Ovary (tissue), 3 donors: ENCODE measurements around the gene TEX2.

Experiments
- POLR2A ChIP-seq: fragments of 450-650 bp; IDR thresholded peaks from one replicate; pipeline ENCODE4 v1.6.1; 2017; ENCODE audit warnings: antibody characterized with exemption, mild to moderate bottlenecking, moderate library complexity
- TF ChIP-seq, protein P1 (sequence below), 3 donors: fragments of 450-650 bp in 2 of 3; fragments of 200-600 bp in 1 of 3; IDR thresholded peaks; one replicate each; pipeline versions ENCODE4 v1.5.1 to v1.8.0; 2016 to 2022; ENCODE audit warnings: antibody characterized with exemption in 3 of 3, mild to moderate bottlenecking in 1 of 3
- donor health status: DM: no; HTN: no; CAD: no.

DNA sequence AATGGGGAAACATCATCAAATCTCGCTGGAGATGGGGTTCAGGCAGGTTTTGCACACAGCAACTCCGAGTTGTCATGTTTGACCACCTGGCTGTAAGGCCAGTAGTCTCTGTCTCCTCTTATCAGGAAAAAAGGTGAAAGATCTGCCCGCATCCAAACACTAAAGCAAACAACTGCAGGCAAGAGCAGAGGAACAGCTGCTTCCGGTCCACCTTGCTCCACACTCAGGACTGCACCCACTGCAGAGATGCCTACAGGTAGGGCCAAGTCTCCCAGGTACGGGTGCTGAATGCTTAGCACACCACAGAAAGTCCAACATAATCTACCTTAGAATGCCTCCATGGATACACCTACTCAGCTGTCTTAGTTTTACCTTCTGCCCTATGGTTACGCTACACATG is 7.3 kb downstream of the TEX2 start:
- no peak for TF ChIP-seq POLR2A
- TF ChIP-seq, protein P1, sequence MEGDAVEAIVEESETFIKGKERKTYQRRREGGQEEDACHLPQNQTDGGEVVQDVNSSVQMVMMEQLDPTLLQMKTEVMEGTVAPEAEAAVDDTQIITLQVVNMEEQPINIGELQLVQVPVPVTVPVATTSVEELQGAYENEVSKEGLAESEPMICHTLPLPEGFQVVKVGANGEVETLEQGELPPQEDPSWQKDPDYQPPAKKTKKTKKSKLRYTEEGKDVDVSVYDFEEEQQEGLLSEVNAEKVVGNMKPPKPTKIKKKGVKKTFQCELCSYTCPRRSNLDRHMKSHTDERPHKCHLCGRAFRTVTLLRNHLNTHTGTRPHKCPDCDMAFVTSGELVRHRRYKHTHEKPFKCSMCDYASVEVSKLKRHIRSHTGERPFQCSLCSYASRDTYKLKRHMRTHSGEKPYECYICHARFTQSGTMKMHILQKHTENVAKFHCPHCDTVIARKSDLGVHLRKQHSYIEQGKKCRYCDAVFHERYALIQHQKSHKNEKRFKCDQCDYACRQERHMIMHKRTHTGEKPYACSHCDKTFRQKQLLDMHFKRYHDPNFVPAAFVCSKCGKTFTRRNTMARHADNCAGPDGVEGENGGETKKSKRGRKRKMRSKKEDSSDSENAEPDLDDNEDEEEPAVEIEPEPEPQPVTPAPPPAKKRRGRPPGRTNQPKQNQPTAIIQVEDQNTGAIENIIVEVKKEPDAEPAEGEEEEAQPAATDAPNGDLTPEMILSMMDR (IDR thresholded peaks at IDR 0.05), result no peak
